GM12865 (cell line): ENCODE measurements around the gene CCT7.

ENCODE experiments used
- DNase-seq: peaks from one replicate; pipeline ENCODE4 v3.0.0; 2010; ENCODE audit warnings: low read depth
- H3K4me3 ChIP-seq: 2 replicates; pipeline ENCODE4 v1.5.1; 2011; ENCODE audit warnings: mild to moderate bottlenecking, low read depth, low read length, control low read depth
- TF ChIP-seq, protein P1 (sequence below): IDR thresholded peaks from 2 replicates; pipeline ENCODE4 v1.5.1; 2011; ENCODE audit warnings: low read length, control low read depth, low read depth, inconsistent platforms; ENCODE audit not compliant: insufficient read depth; ENCODE audit errors: missing control alignments

Gene CCT7

DNA sequence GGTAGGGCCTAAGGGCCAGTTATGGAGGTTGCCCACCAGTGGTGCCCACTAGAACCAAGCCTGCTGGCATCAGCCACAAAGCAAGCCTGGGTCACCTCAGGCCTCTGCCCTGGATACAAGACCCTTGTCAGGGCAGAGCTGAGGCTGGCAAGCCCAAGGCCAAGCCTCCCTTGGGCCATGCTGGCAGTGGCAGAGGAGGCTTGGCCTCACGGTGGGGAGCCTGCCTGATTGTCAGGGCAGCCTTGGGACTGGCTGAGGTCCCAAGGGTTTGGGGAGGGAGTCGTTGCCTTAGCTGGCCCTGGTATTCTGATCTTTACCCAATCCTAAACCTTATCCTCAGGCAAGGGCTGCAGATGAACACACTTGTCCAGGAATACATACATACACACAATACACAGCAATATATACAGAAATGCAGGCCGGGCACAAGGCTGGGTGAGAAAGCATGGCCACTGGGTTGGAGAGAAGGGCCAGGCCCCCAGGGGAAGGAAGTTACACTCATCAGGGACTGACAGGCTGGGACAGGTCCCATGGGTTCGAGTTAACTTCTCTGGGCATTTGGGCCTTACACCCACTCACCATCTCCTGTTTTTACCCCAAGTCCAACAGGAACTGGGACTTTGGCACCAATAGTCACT lies 21.0 kb downstream of the CCT7 start:
- TF ChIP-seq, protein P1, sequence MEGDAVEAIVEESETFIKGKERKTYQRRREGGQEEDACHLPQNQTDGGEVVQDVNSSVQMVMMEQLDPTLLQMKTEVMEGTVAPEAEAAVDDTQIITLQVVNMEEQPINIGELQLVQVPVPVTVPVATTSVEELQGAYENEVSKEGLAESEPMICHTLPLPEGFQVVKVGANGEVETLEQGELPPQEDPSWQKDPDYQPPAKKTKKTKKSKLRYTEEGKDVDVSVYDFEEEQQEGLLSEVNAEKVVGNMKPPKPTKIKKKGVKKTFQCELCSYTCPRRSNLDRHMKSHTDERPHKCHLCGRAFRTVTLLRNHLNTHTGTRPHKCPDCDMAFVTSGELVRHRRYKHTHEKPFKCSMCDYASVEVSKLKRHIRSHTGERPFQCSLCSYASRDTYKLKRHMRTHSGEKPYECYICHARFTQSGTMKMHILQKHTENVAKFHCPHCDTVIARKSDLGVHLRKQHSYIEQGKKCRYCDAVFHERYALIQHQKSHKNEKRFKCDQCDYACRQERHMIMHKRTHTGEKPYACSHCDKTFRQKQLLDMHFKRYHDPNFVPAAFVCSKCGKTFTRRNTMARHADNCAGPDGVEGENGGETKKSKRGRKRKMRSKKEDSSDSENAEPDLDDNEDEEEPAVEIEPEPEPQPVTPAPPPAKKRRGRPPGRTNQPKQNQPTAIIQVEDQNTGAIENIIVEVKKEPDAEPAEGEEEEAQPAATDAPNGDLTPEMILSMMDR: no peak
- no peak overlapping the region for H3K4me3 ChIP-seq
- DNase-seq: no peak

DNA sequence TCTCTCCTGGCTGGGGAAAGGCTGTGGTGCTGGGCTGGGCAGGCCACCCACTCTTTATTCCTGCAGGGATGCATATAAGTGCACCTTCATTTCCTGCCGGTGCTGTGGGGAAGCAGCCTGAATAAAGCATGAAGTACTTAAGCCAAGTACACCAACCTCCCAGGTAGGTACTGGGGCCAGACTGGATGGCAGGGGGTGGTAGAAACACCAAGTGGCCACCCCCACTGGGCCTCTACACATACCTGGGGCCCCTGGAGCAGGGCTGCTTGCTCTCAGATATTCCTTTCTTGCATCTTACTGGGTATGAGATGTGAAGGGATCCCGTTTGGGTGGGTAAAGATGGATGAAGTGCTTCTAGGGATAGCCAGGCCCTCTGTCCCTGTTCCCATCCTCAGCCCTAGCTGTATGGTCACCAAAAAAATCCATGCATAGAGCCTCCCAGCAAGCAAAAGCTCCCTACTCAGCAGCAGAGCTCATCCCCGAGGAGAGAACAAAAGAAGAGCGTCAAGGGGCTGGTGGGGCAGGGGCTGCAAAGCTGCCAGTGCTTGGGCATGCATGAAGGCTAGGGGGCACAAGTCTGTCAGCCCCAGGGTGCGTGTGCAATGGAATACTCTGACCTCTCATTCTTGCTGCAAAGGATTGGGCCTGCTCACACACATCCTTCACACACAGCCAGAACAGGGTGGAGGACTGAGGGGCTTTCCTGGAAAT lies 22.0 kb downstream of the CCT7 start:
- TF ChIP-seq, protein P1: no peak
- no peak overlapping the region for H3K4me3 ChIP-seq
- DNase-seq: no peak

DNA sequence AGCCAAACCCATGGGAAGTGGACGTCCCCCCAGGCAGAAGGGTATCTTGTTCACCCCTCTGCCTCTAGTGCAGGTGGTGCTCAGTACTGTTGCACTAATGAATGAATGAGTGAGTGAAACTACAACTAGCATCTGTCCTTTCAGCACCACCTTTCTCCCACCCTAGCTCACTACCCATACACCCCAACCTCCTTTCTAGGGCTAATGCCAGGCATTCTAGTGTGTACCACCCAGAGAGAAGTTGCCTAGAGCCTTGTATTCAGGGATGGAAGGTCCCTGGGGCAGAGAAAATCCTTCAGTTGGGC lies 22.5 kb downstream of the CCT7 start:
- no peak for DNase-seq
- TF ChIP-seq, protein P1: no peak
- no peak overlapping the region for H3K4me3 ChIP-seq

DNA sequence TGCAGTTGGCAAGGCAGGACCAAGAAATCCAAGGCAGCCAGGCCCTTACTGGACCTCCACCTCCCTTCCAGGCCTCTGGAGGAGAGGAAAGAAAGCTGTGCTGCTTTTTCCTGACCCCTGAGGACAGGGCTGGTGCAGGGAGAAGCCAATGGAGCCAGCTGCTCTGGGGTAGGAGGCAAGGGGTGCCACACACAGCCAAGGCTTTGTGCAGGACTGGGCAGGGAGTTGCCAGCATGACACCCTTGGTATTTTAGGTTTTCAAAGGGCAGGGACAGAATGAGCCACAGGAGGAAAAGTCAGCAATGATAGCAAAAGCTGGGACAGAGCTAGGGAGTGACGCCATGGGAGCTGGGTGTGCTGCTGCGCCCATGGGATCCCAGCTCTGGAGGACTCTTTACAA lies 22.9 kb downstream of the CCT7 start:
- DNase-seq: no peak
- no peak overlapping the region for H3K4me3 ChIP-seq
- TF ChIP-seq, protein P1: no peak

DNA sequence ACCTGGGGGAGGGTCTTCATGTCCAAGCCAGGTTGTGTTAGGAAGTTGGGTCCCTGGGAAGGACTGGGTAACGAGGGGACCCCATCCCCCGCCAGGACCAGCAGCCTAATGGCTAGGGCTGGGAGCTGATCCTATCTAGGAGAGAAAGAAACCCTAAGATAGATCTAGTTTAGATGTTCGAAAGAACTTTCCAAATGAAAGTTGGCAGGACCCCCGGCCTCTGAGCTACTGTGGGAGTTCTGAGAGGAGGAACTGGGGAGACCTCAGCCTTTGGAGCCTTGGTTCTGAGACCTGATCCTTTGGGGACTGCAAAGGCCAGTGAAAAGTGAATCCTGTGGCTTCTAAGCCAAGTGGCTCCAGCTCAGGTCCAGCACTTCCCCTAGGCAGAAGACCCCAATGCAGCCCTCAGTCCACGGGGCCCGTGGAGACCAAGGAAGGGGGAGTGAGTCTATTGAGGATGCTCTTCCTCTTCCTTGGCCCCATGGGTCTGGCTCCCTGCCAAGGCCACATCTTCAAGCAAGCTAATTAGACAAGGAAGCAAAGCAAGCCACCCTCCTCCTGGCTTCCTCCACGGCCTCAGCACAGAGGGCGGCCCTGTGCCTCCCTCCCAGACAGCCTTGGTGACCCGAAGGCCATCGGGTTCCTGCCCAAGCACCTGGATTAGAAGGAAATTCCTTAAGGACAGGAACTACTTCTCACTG lies 23.5 kb downstream of the CCT7 start:
- no peak overlapping the region for H3K4me3 ChIP-seq
- DNase-seq: no peak
- TF ChIP-seq, protein P1: no peak

DNA sequence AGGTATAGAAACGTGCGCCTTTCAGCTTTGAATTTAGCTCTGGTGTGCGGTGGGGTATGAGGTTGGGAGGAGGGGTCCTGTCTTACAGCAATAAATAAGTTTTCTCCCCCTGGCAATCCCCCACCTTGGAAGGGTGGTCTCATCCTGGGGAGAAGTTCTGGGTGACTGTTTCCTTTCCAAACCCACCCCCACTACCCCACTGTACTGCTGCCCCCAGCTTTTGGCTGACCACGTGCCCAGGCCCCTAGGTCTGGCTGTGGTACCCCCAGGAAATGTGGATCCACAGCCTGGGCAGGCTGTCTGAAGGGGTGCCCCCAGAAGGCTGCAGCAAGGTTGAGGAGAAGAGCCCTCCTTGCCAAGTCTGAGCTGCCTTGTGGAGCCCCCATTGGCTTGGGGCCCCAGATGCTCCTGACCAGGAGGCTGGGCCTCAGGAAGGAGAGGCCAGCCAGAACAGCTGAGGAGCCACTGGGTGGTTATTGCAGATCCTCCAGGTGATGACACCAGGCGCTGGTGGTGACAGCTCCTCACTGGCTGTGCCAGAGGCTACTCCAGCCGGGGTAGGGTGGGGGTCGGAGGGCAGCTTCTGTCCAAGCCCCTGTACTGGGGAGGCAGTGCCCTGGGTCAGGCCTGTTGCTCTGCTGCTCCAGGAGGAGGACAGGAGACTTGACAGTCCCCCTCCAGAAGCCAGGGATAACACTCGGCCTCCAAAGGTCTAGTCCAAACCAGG lies 24.2 kb downstream of the CCT7 start:
- TF ChIP-seq, protein P1: no peak
- DNase-seq: no peak
- no peak overlapping the region for H3K4me3 ChIP-seq
